OCI-LY1 (cell line): ENCODE measurements around the gene SBK3.

ENCODE experiments used
- H2AFZ ChIP-seq: fragments of 200-600 bp; sonication (generic), shearing (Covaris generic); 2 replicates; pipeline ENCODE4 v1.6.0; 2014; ENCODE audit warnings: antibody characterized with exemption, mild to moderate bottlenecking, low read length
- H3F3A ChIP-seq: fragments of 200-600 bp; sonication (generic), shearing (Covaris generic); 2 replicates; pipeline ENCODE4 v1.6.0; 2014; ENCODE audit warnings: mild to moderate bottlenecking, antibody characterized with exemption, low read length, moderate library complexity; ENCODE audit not compliant: insufficient read depth
- H3K27ac ChIP-seq: fragments of 200-600 bp; sonication (generic); 2 replicates; pipeline ENCODE4 v1.5.1; 2014; ENCODE audit warnings: low read length, mixed run types, mild to moderate bottlenecking, low read depth; ENCODE audit not compliant: poor library complexity, severe bottlenecking
- H3K27me3 ChIP-seq: fragments of 200-600 bp; sonication (generic); 2 replicates; pipeline ENCODE4 v1.6.0; 2014; ENCODE audit warnings: antibody characterized with exemption, mild to moderate bottlenecking, low read length, moderate library complexity; ENCODE audit not compliant: insufficient read depth
- H3K36me3 ChIP-seq: fragments of 200-600 bp; sonication (generic); 2 replicates; pipeline ENCODE4 v1.6.1; 2014; ENCODE audit warnings: mild to moderate bottlenecking, antibody characterized with exemption, low read length, moderate library complexity, mixed read lengths; ENCODE audit not compliant: insufficient read depth
- H3K4me1 ChIP-seq: fragments of 200-600 bp; sonication (generic); 2 replicates; pipeline ENCODE4 v1.5.1; 2014; ENCODE audit warnings: mild to moderate bottlenecking, low read length, moderate library complexity; ENCODE audit not compliant: insufficient read depth, severe bottlenecking
- H3K4me2 ChIP-seq: fragments of 200-600 bp; sonication (generic), shearing (Covaris generic); 2 replicates; pipeline ENCODE4 v1.6.1; 2014; ENCODE audit warnings: low read length
- H3K4me3 ChIP-seq: fragments of 200-600 bp; sonication (generic); 2 replicates; pipeline ENCODE4 v1.5.1; 2014; ENCODE audit warnings: low read length, low read depth, mild to moderate bottlenecking, mixed read lengths; ENCODE audit not compliant: poor library complexity, severe bottlenecking
- H3K79me2 ChIP-seq: fragments of 200-600 bp; shearing (Covaris generic); 2 replicates; pipeline ENCODE4 v1.6.1; 2016; ENCODE audit warnings: mixed run types, low read length, mixed read lengths; ENCODE audit not compliant: insufficient read depth
- H3K9ac ChIP-seq: fragments of 200-600 bp; sonication (generic), shearing (Covaris generic); 2 replicates; pipeline ENCODE4 v1.6.1; 2014; ENCODE audit warnings: mild to moderate bottlenecking, low read length, mixed read lengths
- H3K9me2 ChIP-seq: fragments of 200-600 bp; sonication (generic), shearing (Covaris generic); 2 replicates; pipeline ENCODE4 v1.6.1; 2014; ENCODE audit warnings: low read depth, mild to moderate bottlenecking, low read length, mixed read lengths
- H3K9me3 ChIP-seq: fragments of 200-600 bp; shearing (Covaris generic); 2 replicates; pipeline ENCODE4 v1.6.1; 2014; ENCODE audit warnings: low read length, mixed read lengths
- H4K20me1 ChIP-seq: fragments of 200-600 bp; sonication (generic), shearing (Covaris generic); 2 replicates; pipeline ENCODE4 v1.6.0; 2016; ENCODE audit warnings: mild to moderate bottlenecking, low read length; ENCODE audit not compliant: insufficient read depth
- CTCF ChIP-seq: fragments of 200-600 bp; sonication (generic), shearing (Covaris generic); IDR thresholded peaks from 2 replicates; pipeline ENCODE4 v1.5.1; 2017; ENCODE audit warnings: mild to moderate bottlenecking, antibody characterized with exemption, low read length, moderate library complexity, mixed read lengths
- EZH2 ChIP-seq: fragments of 200-600 bp; sonication (generic), shearing (Covaris generic); IDR thresholded peaks from 2 replicates; pipeline ENCODE4 v1.8.0; 2017; ENCODE audit warnings: borderline replicate concordance, mixed run types, mild to moderate bottlenecking, antibody characterized with exemption, low read length, moderate library complexity, mixed read lengths

SBK3 gene

GRCh38 chr19:55504981-55505380 is 40.4 kb downstream of the SBK3 start:
- H3F3A ChIP-seq, result no peaks in the 10 kb centered on the region
- H4K20me1 ChIP-seq, result no peaks in the 10 kb centered on the region
- no peak overlapping the region for H3K9ac ChIP-seq
- no peak overlapping the region for H3K27ac ChIP-seq
- no peaks in the 10 kb centered on the region for H3K36me3 ChIP-seq
- no peaks in the 10 kb centered on the region for H3K79me2 ChIP-seq
- H3K9me3 ChIP-seq, result no peaks in the 10 kb centered on the region
- peaks cover 6% of the 10 kb centered on the region for H3K4me1 ChIP-seq
- TF ChIP-seq EZH2, result no peak
- no peak for TF ChIP-seq CTCF
- no peak overlapping the region for H3K4me2 ChIP-seq
- no peak overlapping the region for H2AFZ ChIP-seq
- no peaks in the 10 kb centered on the region for H3K9me2 ChIP-seq
- H3K27me3 ChIP-seq, result peaks cover 4% of the 10 kb centered on the region; the same call in 1 of the 2 replicates
- no peak overlapping the region for H3K4me3 ChIP-seq

GRCh38 chr19:55504252-55504603 is 41.1 kb downstream of the SBK3 start:
- H3K9ac ChIP-seq, result no peak overlapping the region

GRCh38 chr19:55503502-55504251 is 41.7 kb downstream of the SBK3 start:
- H3K9ac ChIP-seq, result no peak overlapping the region
- no peaks in the 10 kb centered on the region for H4K20me1 ChIP-seq
- no peaks in the 10 kb centered on the region for H3K9me3 ChIP-seq
- H3K36me3 ChIP-seq, result no peaks in the 10 kb centered on the region
- H3K4me1 ChIP-seq, result peaks cover 6% of the 10 kb centered on the region
- H3K9me2 ChIP-seq, result no peaks in the 10 kb centered on the region
- peak overlapping the region; percentile 25 for H3K4me3 ChIP-seq
- no peaks in the 10 kb centered on the region for H3F3A ChIP-seq
- TF ChIP-seq CTCF, result peak; percentile 92
- TF ChIP-seq EZH2, result no peak
- no peak overlapping the region for H2AFZ ChIP-seq
- no peaks in the 10 kb centered on the region for H3K79me2 ChIP-seq
- peak overlapping the region; percentile 56 for H3K4me2 ChIP-seq
- H3K27ac ChIP-seq, result no peak overlapping the region
- H3K27me3 ChIP-seq, result peaks cover 4% of the 10 kb centered on the region; the same call in 1 of the 2 replicates

More at GRCh38 chr19:55504252-55504603, 41.1 kb downstream of the SBK3 start:
- Histone ChIP-seq H3K9me2 (no peaks in the 10 kb centered on the region), H3K9me3 (no peaks in the 10 kb centered on the region), H2AFZ (no peak overlapping the region), H3F3A (no peaks in the 10 kb centered on the region), H3K4me1 (peaks cover 6% of the 10 kb centered on the region), H4K20me1 (no peaks in the 10 kb centered on the region), H3K79me2 (no peaks in the 10 kb centered on the region), H3K4me2 (peak overlapping the region; percentile 56; the same call in 1 of the 2 replicates), H3K36me3 (no peaks in the 10 kb centered on the region), H3K27me3 (peaks cover 4% of the 10 kb centered on the region; the same call in 1 of the 2 replicates), H3K27ac (no peak overlapping the region), H3K4me3 (peak overlapping the region; percentile 25)
- TF ChIP-seq CTCF, result no peak
- TF ChIP-seq EZH2, result no peak
